ENCODE measurements around the gene GPR135. TPM values are rescaled to one million over a fixed set of nuclear protein-coding genes. Genes with fewer than 3 reads are reported as not detected.

Gene GPR135
- total RNA-seq, 1 experiment from 2014 or later: 3.9 TPM

DNA sequence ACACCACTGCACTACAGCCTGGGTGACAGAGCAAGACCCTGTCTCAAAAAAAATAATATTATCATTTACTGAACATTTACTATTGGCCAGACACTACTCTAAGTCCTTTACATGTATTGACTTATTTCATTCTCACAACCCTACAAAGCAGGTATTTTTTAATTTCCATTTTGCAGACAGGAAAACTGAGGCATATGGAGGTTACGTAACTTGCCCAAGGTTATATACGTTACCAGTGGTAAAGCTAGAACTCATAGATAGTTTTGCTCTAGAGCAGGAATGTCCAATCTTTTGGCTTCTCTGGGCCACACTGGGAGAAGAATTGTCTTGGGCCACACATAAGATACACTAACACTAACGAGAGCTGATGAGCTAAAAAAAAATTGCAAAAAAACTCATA is 13.4 kb upstream of the GPR135 start:
- POLR2A ChIA-PET: no interaction called here
- Histone ChIP-seq H3K4me1 (ENCODE audit: control insufficient read depth in 1 of 2, insufficient read depth in 2 of 2, low read length in 2 of 2) (peaks cover 10 to 21% of the 10 kb centered on the region in 2 experiments), H3K4me3 (replicated peaks in 1 of 2; ENCODE audit: low read depth in 1 of 2, low read length in 2 of 2) (no peak overlapping the region), H3K27ac (ENCODE audit: low read depth, low read length) (no peak overlapping the region), H3K9ac (ENCODE audit: low read length) (no peak overlapping the region), H4K20me1 (ENCODE audit: insufficient read depth) (no peaks in the 10 kb centered on the region), H3K27me3 (ENCODE audit: insufficient read depth, low read length) (no peaks in the 10 kb centered on the region), H3K4me2 (ENCODE audit: low read length) (no peak overlapping the region), H2AFZ (ENCODE audit: low read depth, low read length, poor library complexity, severe bottlenecking) (no peak overlapping the region), H3K79me2 (ENCODE audit: insufficient read depth, low read length) (peaks cover 33% of the 10 kb centered on the region), H3K36me3 (ENCODE audit: control insufficient read depth in 1 of 2, insufficient read depth in 2 of 2, low read length in 2 of 2) (peaks cover 18 to 19% of the 10 kb centered on the region in 2 experiments; a peak in 3 of 4 replicates), H3K9me2 (ENCODE audit: insufficient read depth) (no peaks in the 10 kb centered on the region), H3K9me3 (ENCODE audit: control insufficient read depth in 1 of 2, insufficient read depth in 1 of 2, low read depth in 1 of 2, low read length in 2 of 2) (no peaks in the 10 kb centered on the region)
- no TSS peak for BruUV-seq (replicated peaks)
- intact Hi-C loops (cut with micrococcal nuclease): no loop called here
- TF ChIP-seq CBX3 (IDR thresholded peaks at IDR 0.05; ENCODE audit: low read depth) (no peak), ELF1 (IDR thresholded peaks at IDR 0.05; ENCODE audit: borderline replicate concordance, low read depth) (no peak), SRF (IDR thresholded peaks at IDR 0.05; ENCODE audit: low read depth) (no peak), POLR2AphosphoS5 (IDR thresholded peaks at IDR 0.05; ENCODE audit: low read depth, low read length) (no peak), EGR1 (IDR thresholded peaks at IDR 0.05; ENCODE audit: low read depth) (no peak), TCF7L2 (IDR thresholded peaks at IDR 0.05; ENCODE audit: borderline replicate concordance, extremely low read depth, insufficient read depth, insufficient read length) (no peak), ZNF274 (IDR thresholded peaks at IDR 0.05; ENCODE audit: low read depth, low read length) (no peak), YY1 (IDR thresholded peaks at IDR 0.05; ENCODE audit: extremely low read depth, insufficient replicate concordance, low read depth, low read length) (no peak)
- TF ChIP-seq, protein P1, sequence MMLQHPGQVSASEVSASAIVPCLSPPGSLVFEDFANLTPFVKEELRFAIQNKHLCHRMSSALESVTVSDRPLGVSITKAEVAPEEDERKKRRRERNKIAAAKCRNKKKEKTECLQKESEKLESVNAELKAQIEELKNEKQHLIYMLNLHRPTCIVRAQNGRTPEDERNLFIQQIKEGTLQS (IDR thresholded peaks at IDR 0.05): no peak
- TF ChIP-seq, protein P2, sequence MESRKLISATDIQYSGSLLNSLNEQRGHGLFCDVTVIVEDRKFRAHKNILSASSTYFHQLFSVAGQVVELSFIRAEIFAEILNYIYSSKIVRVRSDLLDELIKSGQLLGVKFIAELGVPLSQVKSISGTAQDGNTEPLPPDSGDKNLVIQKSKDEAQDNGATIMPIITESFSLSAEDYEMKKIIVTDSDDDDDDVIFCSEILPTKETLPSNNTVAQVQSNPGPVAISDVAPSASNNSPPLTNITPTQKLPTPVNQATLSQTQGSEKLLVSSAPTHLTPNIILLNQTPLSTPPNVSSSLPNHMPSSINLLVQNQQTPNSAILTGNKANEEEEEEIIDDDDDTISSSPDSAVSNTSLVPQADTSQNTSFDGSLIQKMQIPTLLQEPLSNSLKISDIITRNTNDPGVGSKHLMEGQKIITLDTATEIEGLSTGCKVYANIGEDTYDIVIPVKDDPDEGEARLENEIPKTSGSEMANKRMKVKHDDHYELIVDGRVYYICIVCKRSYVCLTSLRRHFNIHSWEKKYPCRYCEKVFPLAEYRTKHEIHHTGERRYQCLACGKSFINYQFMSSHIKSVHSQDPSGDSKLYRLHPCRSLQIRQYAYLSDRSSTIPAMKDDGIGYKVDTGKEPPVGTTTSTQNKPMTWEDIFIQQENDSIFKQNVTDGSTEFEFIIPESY (IDR thresholded peaks at IDR 0.05; ENCODE audit: extremely low read depth, insufficient replicate concordance, low read length): no peak
- RAD21 ChIA-PET (ENCODE audit: low non-redundant PET in 1 of 2, low total read pairs in 2 of 2, uncharacterized antibody in 2 of 2, unreplicated experiment in 2 of 2): no interaction called here
- ATAC-seq: no peak
- DNase-seq (ENCODE audit: low read depth, low spot score): no peak
- CTCF ChIA-PET: no interaction called here
